AG04449 (cell line): ENCODE data around the gene RAP1GAP.
A peak's percentile ranks its signal among the peaks of the same experiment; 100 is the strongest.

Experiments used
- CTCF ChIA-PET: fragments of 350-600 bp; formaldehyde crosslinking; extraction: SDS; loops from one replicate; lab custom pipeline; 2021; ENCODE audit warnings: antibody characterized with exemption; lab: Yijun Ruan, JAX
- POLR2A ChIA-PET: fragments of 400-600, 350-600 bp; formaldehyde crosslinking; extraction: SDS; loops from one replicate; lab custom pipeline; 2020; ENCODE audit warnings: antibody characterized with exemption, inconsistent platforms; lab: Yijun Ruan, JAX
- DNase-seq: peaks from one replicate; pipeline ENCODE4 v3.0.0-alpha.2; 2010; ENCODE audit warnings: low read depth, low spot score
- H3K4me3 ChIP-seq: 2 replicates; pipeline ENCODE4 v1.5.1; 2011; ENCODE audit warnings: low read depth, mild to moderate bottlenecking, control low read depth, low read length
- CTCF ChIP-seq: IDR thresholded peaks from one replicate; pipeline ENCODE4 v1.5.1; 2011; ENCODE audit warnings: mild to moderate bottlenecking, moderate library complexity, low read length, control low read depth, inconsistent platforms; ENCODE audit not compliant: insufficient read depth; ENCODE audit errors: missing control alignments

RAP1GAP gene

GRCh38 chr1:21596174-21596573 lies 73.0 kb downstream of the RAP1GAP start:
- H3K4me3 ChIP-seq, result no peak overlapping the region
- CTCF ChIA-PET, result interaction anchor here (0.5 to 6.4 kb wide), 20 partner anchors 10 to 363 kb away, joined by 3 to 90 read pairs (median 4); no protein-coding TSS in a partner anchor
- no peak for TF ChIP-seq CTCF
- POLR2A ChIA-PET, result no interaction called here
- no peak for DNase-seq

GRCh38 chr1:21594935-21595897 lies 73.9 kb downstream of the RAP1GAP start:
- CTCF ChIA-PET, result interaction anchor here (0.7 to 6.4 kb wide), 20 partner anchors 9 to 362 kb away, joined by 3 to 90 read pairs (median 4); no protein-coding TSS in a partner anchor
- POLR2A ChIA-PET, result no interaction called here
- peak; percentile 72 for TF ChIP-seq CTCF
- DNase-seq, result no peak
- H3K4me3 ChIP-seq, result no peak overlapping the region

- H3K4me3 ChIP-seq, result no peak overlapping the region
- POLR2A ChIA-PET, result no interaction called here
- TF ChIP-seq CTCF, result no peak
- CTCF ChIA-PET, result interaction anchor here (0.6 to 6.4 kb wide), 5 partner anchors 11 to 339 kb away, joined by 3 to 90 read pairs (median 7); no protein-coding TSS in a partner anchor
- no peak for DNase-seq
These were observed 74.7 kb downstream of the RAP1GAP start for GRCh38 chr1:21594501-21594900.

GRCh38 chr1:21593231-21593630 lies 75.9 kb downstream of the RAP1GAP start:
- CTCF ChIA-PET, result interaction anchor here (1.3 to 6.4 kb wide), 2 partner anchors 105 to 223 kb away, joined by 3 to 90 read pairs; no protein-coding TSS in a partner anchor
- TF ChIP-seq CTCF, result no peak
- no peak for DNase-seq
- POLR2A ChIA-PET, result interaction anchor here (1.0 kb wide), 1 partner anchor 40 kb away, joined by 3 read pairs; no protein-coding TSS in a partner anchor
- no peak overlapping the region for H3K4me3 ChIP-seq

GRCh38 chr1:21592086-21592865 lies 76.9 kb downstream of the RAP1GAP start:
- CTCF ChIA-PET, result interaction anchor here (1.2 to 1.3 kb wide), 3 partner anchors 9 to 222 kb away, joined by 3 to 5 read pairs (median 5); no protein-coding TSS in a partner anchor
- no peak for DNase-seq
- no peak overlapping the region for H3K4me3 ChIP-seq
- POLR2A ChIA-PET, result no interaction called here
- TF ChIP-seq CTCF, result no peak
